Limb (tissue), 2 donors: ENCODE results near the gene ZNF740.
A peak's percentile ranks its signal among the peaks of the same experiment; 100 is the strongest.
"Not testable (repeated sequence)": the region's sequence is repeated elsewhere in the genome, so short reads cannot be mapped to it uniquely, and the experiment has no call there.

Experiments
- DNase-seq, 2 donors: peaks; one replicate each; pipeline ENCODE4 v3.0.0-alpha.2; 2016; ENCODE audit errors: extremely low spot score in 2 of 2

ZNF740 gene

GRCh38 chr12:53180220-53180930 lies at the start of gene ZNF740, which contains the start of gene CSAD:
Gene ZNF740 (plus strand): TSS chr12:53180722. CDS start chr12:53181984, 1,262 bp downstream.
Gene CSAD (minus strand): TSS chr12:53180925. CDS start chr12:53173470, 7,455 bp downstream.
- peak; percentile 97 to 98 for DNase-seq

GRCh38 chr12:53131844-53132243 lies 48.7 kb upstream of the ZNF740 start:
- no peak for DNase-seq

- no peak for DNase-seq
Measured at GRCh38 chr12:53133722-53134121, 46.8 kb upstream of the ZNF740 start.

GRCh38 chr12:53143355-53143754 lies 37.2 kb upstream of the ZNF740 start:
- no peak for DNase-seq

GRCh38 chr12:53145383-53146260 lies 34.9 kb upstream of the ZNF740 start:
- DNase-seq: no peak

DNA sequence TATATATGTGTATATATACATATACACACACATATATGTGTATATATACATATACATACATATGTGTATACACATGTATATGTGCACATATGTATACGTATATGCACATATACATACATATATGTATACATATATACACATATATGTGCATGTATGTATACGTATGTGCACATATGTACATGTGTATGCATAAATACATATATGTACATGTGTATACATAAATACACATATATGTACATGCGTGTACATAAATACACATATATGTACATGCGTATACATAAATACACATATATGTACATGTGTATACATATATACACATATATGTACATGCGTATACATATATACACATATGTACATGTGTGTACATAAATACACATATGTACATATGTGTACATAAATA lies 33.3 kb upstream of the ZNF740 start:
- no peak for DNase-seq

DNA sequence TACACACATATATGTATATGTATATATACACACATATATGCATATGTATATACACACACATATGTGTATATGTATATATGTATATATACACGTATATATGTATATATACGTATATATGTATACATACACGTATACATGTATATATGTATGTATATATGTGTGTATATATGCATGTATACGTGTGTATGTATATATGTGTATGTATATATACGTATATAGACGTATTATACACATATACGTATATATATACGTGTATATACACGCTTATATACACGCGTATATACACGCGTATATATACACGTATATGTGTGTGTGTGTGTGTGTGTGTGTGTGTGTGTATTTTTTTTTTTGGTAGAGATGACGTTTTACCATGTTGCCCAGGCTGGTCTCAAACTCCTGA lies 32.9 kb upstream of the ZNF740 start:
- no peak for DNase-seq

DNA sequence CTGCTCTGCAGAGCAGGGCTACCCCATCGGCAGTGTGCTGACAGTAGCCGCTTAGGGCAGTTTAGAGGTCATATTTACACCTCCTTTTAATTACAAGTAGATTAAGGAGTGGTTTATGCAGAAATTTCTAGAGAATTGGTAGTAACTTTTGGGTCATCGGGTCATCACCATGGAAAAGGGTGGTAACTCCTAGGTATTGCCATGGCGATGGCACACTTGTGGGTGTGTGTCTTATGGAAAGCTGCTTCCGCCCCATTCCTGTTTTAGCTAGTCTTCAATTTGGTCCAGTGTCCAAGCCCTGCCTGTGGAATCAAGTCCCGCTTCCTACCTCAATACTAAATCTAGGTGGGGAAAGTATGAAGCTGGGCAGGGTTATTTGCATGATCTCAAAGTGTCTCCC lies 29.5 kb upstream of the ZNF740 start:
- DNase-seq: no peak

- DNase-seq: no peak
Measured at GRCh38 chr12:53152390-53152789, 28.1 kb upstream of the ZNF740 start.

GRCh38 chr12:53159195-53159839 lies 21.2 kb upstream of the ZNF740 start:
- DNase-seq: peak; percentile 71 to 85

- DNase-seq: no peak
Measured at GRCh38 chr12:53160000-53160399, 20.5 kb upstream of the ZNF740 start.

GRCh38 chr12:53160673-53161072 lies 19.8 kb upstream of the ZNF740 start:
- no peak for DNase-seq

DNA sequence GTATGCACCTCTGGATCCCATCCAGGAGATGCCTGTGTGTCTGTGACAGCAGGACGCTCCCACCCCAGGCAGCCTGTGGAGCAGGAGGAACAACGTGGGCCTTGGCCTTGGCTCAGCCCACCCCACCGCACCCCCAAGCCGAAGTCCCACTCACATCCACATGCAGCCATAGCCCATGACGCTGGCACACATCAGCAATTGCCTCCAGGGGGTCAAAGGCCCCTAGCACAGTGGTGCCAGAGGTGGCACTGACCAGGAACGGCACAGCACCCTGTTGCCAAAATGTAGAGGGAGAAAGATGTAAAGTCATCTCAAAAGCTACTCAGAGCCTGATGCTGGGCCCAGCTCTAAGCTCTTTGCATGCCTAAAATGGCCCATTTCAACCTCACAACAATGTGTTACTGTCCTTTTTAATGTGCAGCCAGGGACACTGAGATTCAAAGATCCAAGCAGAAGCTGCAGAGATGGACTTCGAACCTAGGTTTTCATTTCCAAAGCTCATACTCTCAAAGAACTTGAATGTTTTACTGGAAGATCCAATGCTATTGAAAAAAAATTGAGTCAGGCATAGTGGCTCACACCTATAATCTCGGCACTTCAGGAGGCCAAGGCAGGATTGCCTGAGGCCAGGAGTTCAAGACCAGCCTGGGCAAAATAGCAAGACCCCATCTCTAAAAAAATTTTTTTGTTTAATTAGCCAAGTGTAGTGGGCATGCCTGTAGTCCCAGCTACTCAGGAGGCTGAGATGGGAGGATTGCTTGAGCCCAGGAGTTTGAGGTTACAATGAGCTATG lies 19.2 kb upstream of the ZNF740 start:
- no peak for DNase-seq

DNA sequence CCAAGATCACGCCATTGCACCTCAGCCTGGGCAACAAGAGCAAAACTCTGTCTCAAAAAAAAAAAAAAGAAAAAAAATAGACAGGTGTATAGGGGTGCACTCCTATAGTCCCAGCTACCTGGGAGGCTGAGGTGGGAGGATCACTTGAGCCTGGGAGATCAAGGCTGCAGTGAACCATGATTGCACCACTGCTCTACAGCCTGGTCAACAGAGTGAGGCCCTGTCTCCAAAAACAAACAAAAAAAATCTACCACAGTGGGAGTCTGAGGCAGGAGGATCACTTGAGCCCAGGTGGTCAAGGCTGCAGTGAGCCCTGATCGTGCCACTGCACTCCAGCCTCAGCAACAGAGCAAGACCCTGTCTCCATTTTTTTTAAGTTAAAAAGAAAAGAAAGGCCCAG lies 17.5 kb upstream of the ZNF740 start:
- not testable (repeated sequence) for DNase-seq

DNA sequence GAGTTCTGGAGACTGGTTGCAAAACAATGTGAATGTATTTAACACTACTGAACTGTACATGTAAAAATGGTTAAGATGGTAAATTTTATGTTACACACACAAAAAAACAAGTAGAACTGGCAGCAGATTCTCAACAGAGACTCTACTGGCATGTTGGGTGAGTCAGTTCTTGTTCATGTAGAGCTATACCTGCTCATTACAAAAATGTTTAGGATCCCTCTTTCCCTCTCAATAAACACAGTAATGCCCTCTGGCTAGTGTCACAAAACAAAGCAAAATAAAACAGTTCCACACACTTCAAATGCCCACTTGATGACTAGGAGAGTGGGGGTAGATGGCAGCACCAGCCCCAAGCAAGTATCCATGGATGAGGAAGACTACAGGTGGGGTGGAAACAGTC lies 13.7 kb upstream of the ZNF740 start:
- no peak for DNase-seq

- DNase-seq: no peak
Measured at GRCh38 chr12:53169644-53170043, 10.9 kb upstream of the ZNF740 start.

DNA sequence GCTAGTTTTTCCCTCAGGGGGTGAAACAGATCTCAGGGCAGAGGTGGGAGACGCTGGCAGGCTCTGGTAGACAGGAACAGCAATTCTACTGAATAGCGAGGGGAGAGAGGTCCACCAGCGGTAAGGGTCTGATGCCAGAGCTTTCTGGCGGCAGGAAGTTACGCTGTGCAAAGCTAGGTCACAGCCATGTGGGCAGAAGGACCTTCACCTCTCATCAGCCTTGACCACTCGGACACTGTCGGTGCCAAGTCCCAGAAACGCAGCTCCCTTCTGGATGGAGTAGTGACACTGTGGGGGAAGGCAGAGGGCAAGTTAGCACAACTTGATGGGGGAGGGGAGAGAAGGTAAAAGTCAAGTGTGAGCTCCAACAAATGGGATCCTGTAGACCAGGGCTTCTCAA lies 10.3 kb upstream of the ZNF740 start:
- DNase-seq: no peak

GRCh38 chr12:53170876-53171724 lies 9.4 kb upstream of the ZNF740 start:
- DNase-seq: no peak

DNA sequence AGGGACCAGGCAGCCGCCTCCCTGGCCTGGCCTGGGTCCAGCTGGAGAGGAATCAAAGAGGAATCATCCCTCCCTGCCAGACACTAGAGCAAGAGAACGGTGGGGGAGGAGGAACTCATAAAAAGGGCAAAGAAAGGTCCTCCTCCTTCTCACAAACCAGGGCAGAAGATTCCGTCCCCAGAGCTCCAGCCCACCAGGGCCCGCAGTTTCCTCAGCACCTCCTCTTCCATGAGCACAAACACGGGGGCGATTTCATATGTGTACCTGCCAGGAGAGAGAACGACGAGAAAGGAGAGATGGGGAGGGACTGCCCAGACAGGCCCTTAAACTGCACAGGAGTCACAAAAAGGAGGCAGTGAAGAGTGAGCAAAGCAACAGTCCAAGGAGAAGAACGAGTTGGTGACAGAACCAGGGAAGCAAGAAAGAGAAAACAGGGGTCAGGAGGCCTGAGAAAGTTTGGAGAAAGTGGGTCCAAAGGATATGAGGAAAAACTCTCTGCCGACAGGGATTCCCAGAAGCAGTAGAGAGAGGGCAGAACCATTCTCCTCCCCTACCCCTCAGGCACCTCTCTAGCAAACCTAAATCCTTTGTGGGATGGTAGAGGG lies 8.7 kb upstream of the ZNF740 start:
- DNase-seq: no peak

GRCh38 chr12:53172352-53172751 lies 8.2 kb upstream of the ZNF740 start:
- no peak for DNase-seq
